CD4-positive, alpha-beta memory T cell (primary cell): ENCODE data around the gene DACT3. TPM values are rescaled to one million over a fixed set of nuclear protein-coding genes. Genes with fewer than 3 reads are reported as not detected.

Experiments used
- CTCF ChIA-PET: fragments of 350-600 bp; sonication (Branson Sonifier 250); formaldehyde crosslinking; loops from one replicate; lab custom pipeline; 2021; ENCODE audit warnings: inconsistent platforms; ENCODE audit not compliant: partially characterized antibody; lab: Charles Lee
- POLR2A ChIA-PET: fragments of 350-600 bp; sonication (Branson Sonifier 250); formaldehyde crosslinking; loops from one replicate; lab custom pipeline; 2021; ENCODE audit not compliant: partially characterized antibody; lab: Charles Lee
- DNase-seq, 5 donors: peaks; one replicate each; pipeline versions ENCODE4 v3.0.0 to v3.0.0-alpha.2; 2020 to 2022; ENCODE audit warnings: mixed read lengths in 1 of 5
- H3K27ac ChIP-seq: one replicate; pipeline ENCODE4 v1.7.0; 2013; ENCODE audit warnings: low read depth, low read length
- H3K27me3 ChIP-seq: 2 replicates; pipeline ENCODE4 v1.7.0; 2013; ENCODE audit warnings: mild to moderate bottlenecking, low read length, moderate library complexity; ENCODE audit not compliant: insufficient read depth
- H3K36me3 ChIP-seq: 2 replicates; pipeline ENCODE4 v1.7.0; 2013; ENCODE audit warnings: mild to moderate bottlenecking, low read length, moderate library complexity; ENCODE audit not compliant: insufficient read depth
- H3K4me1 ChIP-seq: 2 replicates; pipeline ENCODE4 v1.7.0; 2013; ENCODE audit warnings: mild to moderate bottlenecking, low read length, moderate library complexity; ENCODE audit not compliant: insufficient read depth
- H3K4me3 ChIP-seq, 2 donors: one replicate each; pipeline ENCODE4 v1.7.0; 2013; ENCODE audit warnings: low read length in 2 of 2, mild to moderate bottlenecking in 1 of 2
- H3K9me3 ChIP-seq, 2 donors: one replicate each; pipeline ENCODE4 v1.7.0; 2013; ENCODE audit warnings: low read length in 2 of 2, control low read depth in 1 of 2; ENCODE audit not compliant: control insufficient read depth in 1 of 2
- H3K27ac Mint-ChIP-seq, 7 donors: one replicate each; pipeline ENCODE4 v1.8.0; 2020 to 2021; ENCODE audit warnings: mixed read lengths in 7 of 7, mild to moderate bottlenecking in 6 of 7, inconsistent platforms in 3 of 7, moderate library complexity in 3 of 7
- H3K27me3 Mint-ChIP-seq, 2 donors: one replicate each; pipeline ENCODE4 v1.8.0; 2020 to 2021; ENCODE audit warnings: mixed read lengths in 2 of 2
- H3K36me3 Mint-ChIP-seq, 2 donors: one replicate each; pipeline ENCODE4 v1.8.0; 2020 to 2021; ENCODE audit warnings: mixed read lengths in 2 of 2, inconsistent platforms in 1 of 2, mild to moderate bottlenecking in 1 of 2
- H3K4me1 Mint-ChIP-seq, 4 donors: one replicate each; pipeline ENCODE4 v1.8.0; 2020 to 2021; ENCODE audit warnings: mixed read lengths in 4 of 4, mild to moderate bottlenecking in 1 of 4
- H3K4me3 Mint-ChIP-seq, 8 donors: one replicate each; pipeline ENCODE4 v1.8.0; 2020 to 2021; ENCODE audit warnings: mixed read lengths in 8 of 8, mild to moderate bottlenecking in 7 of 8, moderate library complexity in 6 of 8, inconsistent platforms in 3 of 8
- H3K9me3 Mint-ChIP-seq, 8 donors: one replicate each; pipeline ENCODE4 v1.8.0; 2020 to 2021; ENCODE audit warnings: mixed read lengths in 8 of 8, mild to moderate bottlenecking in 5 of 8, inconsistent platforms in 3 of 8, moderate library complexity in 1 of 8
- intact Hi-C: fragments of 100-400 bp; cut with micrococcal nuclease; formaldehyde crosslinking; loops from one replicate; pipeline ENCODE4 v1.15.1; 2023
- polyA plus RNA-seq, 2 donors: library from polyadenylated mRNA; unstranded; fragments of 300-500 nt; fragmentation: Illumina TruSeq; gene quantifications; one replicate each; pipeline ENCODE4 v1.2.3, GENCODE V29; 2021
- total RNA-seq, 2 experiments: library from RNA; stranded (reverse); gene quantifications; one replicate each; pipeline ENCODE4 v1.2.3, GENCODE V29; 2021

The DACT3 gene
- total and polyA plus RNA-seq, 4 experiments from 2014 or later: not detected

DNA sequence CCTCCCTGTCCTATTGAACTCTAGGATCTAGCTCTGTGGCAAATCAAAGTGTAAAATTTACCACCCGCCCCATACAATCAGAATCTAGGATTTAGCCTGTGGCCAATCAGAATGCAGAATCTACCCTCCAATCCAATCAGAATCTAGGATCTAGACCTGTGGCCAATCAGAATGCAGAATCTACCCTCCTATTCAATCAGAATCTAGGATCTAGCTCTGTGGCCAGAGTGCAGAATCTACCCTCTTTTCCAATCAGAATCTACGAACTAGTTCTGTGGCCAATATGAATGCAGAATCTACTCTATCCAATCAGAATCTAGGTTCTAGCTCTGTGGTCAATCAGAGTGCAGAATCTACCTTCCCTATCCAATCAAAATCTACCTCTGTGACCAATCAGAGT, 30.1 kb upstream of the DACT3 start:
- ChIA-PET CTCF (interaction anchor here (0.8 to 3.5 kb wide), 2 partner anchors 13 to 29 kb away, joined by 3 to 28 read pairs; no protein-coding TSS in a partner anchor), POLR2A (interaction anchor here (1.2 kb wide), 1 partner anchor 9 kb away, joined by 3 read pairs; no protein-coding TSS in a partner anchor)
- Histone ChIP-seq H3K27ac (no peak overlapping the region), H3K27me3 (no peaks in the 10 kb centered on the region), H3K4me1 (no peaks in the 10 kb centered on the region), H3K9me3 (no peaks in the 10 kb centered on the region), H3K4me3 (no peak overlapping the region), H3K36me3 (peaks cover 81% of the 10 kb centered on the region)
- Mint-ChIP-seq H3K9me3 (no peaks in the 10 kb centered on the region), H3K4me3 (no peak overlapping the region), H3K36me3 (peaks cover 50 to 76% of the 10 kb centered on the region in 2 donors), H3K27me3 (no peaks in the 10 kb centered on the region), H3K4me1 (no peaks in the 10 kb centered on the region), H3K27ac (peak overlapping the region in 5 of 7 donors; percentile 29 to 75 (median 43))
- intact Hi-C loops: no loop called here
- no peak for DNase-seq

GRCh38 chr19:46689358-46689757, 28.4 kb upstream of the DACT3 start:
- no peak overlapping the region for H3K27ac Mint-ChIP-seq
- peaks cover 0 to 2% (median under 1%) of the 10 kb centered on the region in 4 donors for H3K4me1 Mint-ChIP-seq
- no peaks in the 10 kb centered on the region for H3K9me3 Mint-ChIP-seq
- POLR2A ChIA-PET: no interaction called here
- H3K36me3 ChIP-seq: peaks cover 78% of the 10 kb centered on the region
- H3K27me3 Mint-ChIP-seq: no peaks in the 10 kb centered on the region
- no peaks in the 10 kb centered on the region for H3K9me3 ChIP-seq
- intact Hi-C loops: no loop called here
- CTCF ChIA-PET: interaction anchor here (3.5 kb wide), 1 partner anchor 15 kb away, joined by 18 read pairs; no protein-coding TSS in a partner anchor
- no peaks in the 10 kb centered on the region for H3K4me1 ChIP-seq
- H3K4me3 ChIP-seq: no peak overlapping the region
- H3K4me3 Mint-ChIP-seq: no peak overlapping the region
- no peak for DNase-seq
- no peak overlapping the region for H3K27ac ChIP-seq
- peaks cover 48 to 78% of the 10 kb centered on the region in 2 donors for H3K36me3 Mint-ChIP-seq
- H3K27me3 ChIP-seq: no peaks in the 10 kb centered on the region

- H3K4me1 Mint-ChIP-seq: peaks cover 0 to 2% (median under 1%) of the 10 kb centered on the region in 4 donors
- H3K36me3 ChIP-seq: peaks cover 64% of the 10 kb centered on the region
- POLR2A ChIA-PET: interaction anchor here (0.9 kb wide), 1 partner anchor 27 kb away, joined by 3 read pairs; no protein-coding TSS in a partner anchor
- no peak for DNase-seq
- peak overlapping the region in 3 of 7 donors; percentile 36 to 64 (median 62) for H3K27ac Mint-ChIP-seq
- no peaks in the 10 kb centered on the region for H3K4me1 ChIP-seq
- H3K4me3 ChIP-seq: no peak overlapping the region
- CTCF ChIA-PET: interaction anchor here (0.7 to 3.5 kb wide), 7 partner anchors 9 to 396 kb away, joined by 3 to 18 read pairs (median 3); no protein-coding TSS in a partner anchor
- H3K27ac ChIP-seq: no peak overlapping the region
- no peaks in the 10 kb centered on the region for H3K9me3 Mint-ChIP-seq
- no peaks in the 10 kb centered on the region for H3K27me3 Mint-ChIP-seq
- H3K27me3 ChIP-seq: no peaks in the 10 kb centered on the region
- H3K36me3 Mint-ChIP-seq: peaks cover 47 to 73% of the 10 kb centered on the region in 2 donors
- intact Hi-C loops: no loop called here
- no peaks in the 10 kb centered on the region for H3K9me3 ChIP-seq
- no peak overlapping the region for H3K4me3 Mint-ChIP-seq
These were observed 26.6 kb upstream of the DACT3 start for GRCh38 chr19:46687438-46688145.

- no peaks in the 10 kb centered on the region for H3K9me3 Mint-ChIP-seq
- H3K27ac ChIP-seq: no peak overlapping the region
- CTCF ChIA-PET: interaction anchor here (0.7 kb wide), 2 partner anchors 29 to 64 kb away, joined by 3 to 4 read pairs; no protein-coding TSS in a partner anchor
- intact Hi-C loops: no loop called here
- H3K4me1 ChIP-seq: no peaks in the 10 kb centered on the region
- H3K36me3 ChIP-seq: peaks cover 53% of the 10 kb centered on the region
- no peaks in the 10 kb centered on the region for H3K27me3 Mint-ChIP-seq
- no peak overlapping the region for H3K27ac Mint-ChIP-seq
- H3K36me3 Mint-ChIP-seq: peaks cover 28 to 60% of the 10 kb centered on the region in 2 donors
- POLR2A ChIA-PET: no interaction called here
- H3K4me1 Mint-ChIP-seq: peaks cover 0 to 2% (median under 1%) of the 10 kb centered on the region in 4 donors
- H3K9me3 ChIP-seq: no peaks in the 10 kb centered on the region
- H3K27me3 ChIP-seq: no peaks in the 10 kb centered on the region
- H3K4me3 Mint-ChIP-seq: no peak overlapping the region
- no peak for DNase-seq
- no peak overlapping the region for H3K4me3 ChIP-seq
These were observed 24.2 kb upstream of the DACT3 start for GRCh38 chr19:46685189-46685588.

DNA sequence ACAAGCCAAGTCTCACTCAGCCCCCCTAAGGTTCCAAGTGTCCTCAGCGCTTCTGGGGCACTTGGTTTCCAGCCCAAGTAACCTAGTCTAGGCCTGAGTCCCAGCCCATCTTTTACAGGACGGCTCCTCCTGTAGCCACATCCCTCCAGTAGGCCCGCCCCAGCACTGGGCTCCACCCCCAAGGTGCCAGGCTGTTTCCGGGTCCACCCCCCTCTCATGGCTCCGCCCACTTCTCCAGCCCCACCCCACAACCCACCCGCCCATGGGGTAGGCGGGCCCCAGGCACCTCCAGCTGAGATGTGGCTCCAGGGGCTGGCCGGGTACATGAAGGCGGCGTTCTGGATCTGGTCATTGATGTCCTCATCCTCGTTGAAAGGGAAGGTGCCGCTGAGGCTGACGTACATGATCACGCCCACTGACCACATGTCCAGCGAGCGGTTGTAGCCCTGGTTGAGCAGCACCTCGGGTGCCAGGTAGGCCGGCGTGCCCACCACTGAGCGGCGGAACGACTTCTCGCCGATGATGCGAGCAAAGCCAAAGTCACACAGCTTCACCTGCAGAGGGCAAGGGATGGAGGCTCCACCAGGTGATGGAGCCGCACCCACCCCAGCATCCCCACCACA, 17.2 kb upstream of the DACT3 start:
- Histone ChIP-seq H3K36me3 (peaks cover 76% of the 10 kb centered on the region), H3K27me3 (no peaks in the 10 kb centered on the region), H3K4me1 (no peaks in the 10 kb centered on the region), H3K27ac (no peak overlapping the region), H3K9me3 (no peaks in the 10 kb centered on the region), H3K4me3 (no peak overlapping the region)
- ChIA-PET POLR2A (no interaction called here), CTCF (interaction anchor here (1.4 kb wide), 1 partner anchor 64 kb away, joined by 3 read pairs; no protein-coding TSS in a partner anchor)
- peak; percentile 58 to 68 (median 60) for DNase-seq
- Mint-ChIP-seq H3K27me3 (no peaks in the 10 kb centered on the region), H3K36me3 (peaks cover 55 to 71% of the 10 kb centered on the region in 2 donors), H3K4me1 (peaks cover 3 to 9% (median 7%) of the 10 kb centered on the region in 4 donors), H3K9me3 (no peaks in the 10 kb centered on the region), H3K27ac (peak overlapping the region in 4 of 7 donors; percentile 47 to 75 (median 66)), H3K4me3 (no peak overlapping the region)
- intact Hi-C loops: no loop called here

- Mint-ChIP-seq H3K4me3 (no peak overlapping the region), H3K27me3 (no peaks in the 10 kb centered on the region), H3K36me3 (peaks cover 57 to 64% of the 10 kb centered on the region in 2 donors), H3K27ac (peak overlapping the region in 1 of 7 donors; percentile 27), H3K9me3 (peaks cover 0 to 10% (median 3%) of the 10 kb centered on the region in 8 donors), H3K4me1 (peaks cover 0 to 9% (median 4%) of the 10 kb centered on the region in 4 donors)
- Histone ChIP-seq H3K4me1 (no peaks in the 10 kb centered on the region), H3K27ac (no peak overlapping the region), H3K9me3 (no peaks in the 10 kb centered on the region), H3K36me3 (peaks cover 55% of the 10 kb centered on the region), H3K27me3 (no peaks in the 10 kb centered on the region), H3K4me3 (no peak overlapping the region)
- DNase-seq: no peak
- CTCF ChIA-PET: interaction anchor here (0.5 to 1.5 kb wide), 3 partner anchors 41 to 166 kb away, joined by 3 to 4 read pairs (median 3); no protein-coding TSS in a partner anchor
- POLR2A ChIA-PET: interaction anchor here (1.0 kb wide), 1 partner anchor 30 kb away, joined by 3 read pairs; no protein-coding TSS in a partner anchor
- intact Hi-C loops: no loop called here
These were observed 13.6 kb upstream of the DACT3 start for GRCh38 chr19:46674416-46675178.
